NAMALWA (cell line): ENCODE data around the gene DDX27.

Experiments used
- DNase-seq: peaks from one replicate; pipeline ENCODE4 v3.0.0-alpha.2; 2015; ENCODE audit warnings: low spot score

DDX27 gene

GRCh38 chr20:49288784-49289696 lies 69.8 kb downstream of the DDX27 start:
- DNase-seq, result peak; percentile 49

DNA sequence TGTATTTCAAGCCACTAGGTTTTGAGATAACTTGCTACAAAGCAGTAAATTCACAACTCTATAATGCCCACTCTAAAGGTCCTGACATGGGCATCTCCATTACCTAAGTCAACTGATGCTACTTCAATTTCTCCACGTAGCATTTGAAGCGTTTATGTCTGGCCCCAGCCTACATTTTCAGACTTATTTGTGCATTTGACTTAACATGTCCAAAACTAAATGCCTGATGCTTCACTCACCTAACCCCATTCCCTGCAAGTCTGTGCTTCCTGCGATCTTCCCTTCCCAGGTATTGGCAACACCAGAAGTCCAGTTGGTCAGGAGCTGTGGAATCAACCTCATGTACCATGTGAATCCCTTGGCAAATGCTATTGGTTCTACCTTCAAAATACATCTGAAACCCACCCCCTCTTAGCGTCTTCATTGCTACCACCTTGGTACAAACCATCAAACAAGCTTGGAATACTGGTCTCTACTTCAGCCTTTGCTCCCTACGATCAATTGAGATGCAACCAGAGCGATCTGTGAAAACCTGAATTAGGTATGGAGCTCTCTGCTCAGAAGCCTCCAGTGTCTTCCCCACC lies 71.5 kb downstream of the DDX27 start:
- DNase-seq, result peak; percentile 56

DNA sequence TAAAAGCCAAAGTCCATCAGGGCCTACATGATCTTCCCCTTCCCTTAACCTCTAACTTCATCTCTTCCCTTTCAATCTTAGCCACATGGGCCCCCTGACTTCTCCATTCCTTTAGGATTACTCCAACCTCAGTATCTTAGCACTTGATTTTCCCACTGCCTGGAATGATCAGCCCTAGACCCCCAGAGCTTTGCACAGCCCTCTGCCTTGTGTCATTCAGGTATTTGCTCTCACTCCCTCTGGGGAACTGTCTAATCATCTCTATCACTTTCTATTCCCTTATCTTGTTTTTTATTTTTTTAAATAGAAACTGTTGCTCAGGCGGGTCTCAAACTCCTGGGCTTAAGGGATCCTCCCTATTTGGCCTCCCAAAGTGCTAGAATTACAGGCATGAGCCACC lies 72.0 kb downstream of the DDX27 start:
- DNase-seq, result peak; percentile 50

- peak; percentile 33 for DNase-seq
Measured at GRCh38 chr20:49292010-49292409, 72.8 kb downstream of the DDX27 start.

GRCh38 chr20:49293122-49293521 lies 73.9 kb downstream of the DDX27 start:
- no peak for DNase-seq
